HG02981 (cell line): Measurements from ENCODE around the gene SMYD3.

Experiments
- ATAC-seq: cut with Tn5 transposase; IDR thresholded peaks from one replicate; pipeline ENCODE4 v1.9.1; 2021; ENCODE audit warnings: mild to moderate bottlenecking, moderate library complexity; ENCODE audit not compliant: unreplicated experiment

SMYD3 gene

GRCh38 chr1:246418565-246419312 lies 88.3 kb downstream of the SMYD3 start:
- ATAC-seq, result no peak

- peak; percentile 56 for ATAC-seq
Observed at GRCh38 chr1:246417813-246418564, 89.1 kb downstream of the SMYD3 start.

GRCh38 chr1:246417152-246417812 lies 89.8 kb downstream of the SMYD3 start:
- peak; percentile 18 for ATAC-seq

GRCh38 chr1:246416261-246416660 lies 90.8 kb downstream of the SMYD3 start:
- ATAC-seq, result no peak

- no peak for ATAC-seq
Observed at GRCh38 chr1:246415028-246415427, 92.1 kb downstream of the SMYD3 start.

GRCh38 chr1:246413430-246413829 lies 93.6 kb downstream of the SMYD3 start:
- no peak for ATAC-seq

- no peak for ATAC-seq
Observed at GRCh38 chr1:246404078-246404477, 103.0 kb downstream of the SMYD3 start.

- no peak for ATAC-seq
Observed at GRCh38 chr1:246398126-246398813, 108.8 kb downstream of the SMYD3 start.

GRCh38 chr1:246397046-246397445 lies 110.0 kb downstream of the SMYD3 start:
- no peak for ATAC-seq

GRCh38 chr1:246396322-246396721 lies 110.8 kb downstream of the SMYD3 start:
- no peak for ATAC-seq

GRCh38 chr1:246394121-246394520 lies 113.0 kb downstream of the SMYD3 start:
- ATAC-seq, result no peak

GRCh38 chr1:246390855-246391254 lies 116.2 kb downstream of the SMYD3 start:
- ATAC-seq, result no peak

- no peak for ATAC-seq
Observed at GRCh38 chr1:246384616-246385015, 122.5 kb downstream of the SMYD3 start.

- ATAC-seq, result no peak
Observed at GRCh38 chr1:246383791-246384190, 123.3 kb downstream of the SMYD3 start.

- no peak for ATAC-seq
Observed at GRCh38 chr1:246383239-246383589, 123.9 kb downstream of the SMYD3 start.

- no peak for ATAC-seq
Observed at GRCh38 chr1:246382589-246383238, 124.4 kb downstream of the SMYD3 start.

- no peak for ATAC-seq
Observed at GRCh38 chr1:246381452-246381851, 125.6 kb downstream of the SMYD3 start.

GRCh38 chr1:246377625-246378153 lies 129.4 kb downstream of the SMYD3 start:
- ATAC-seq, result no peak

GRCh38 chr1:246373828-246374569 lies 133.1 kb downstream of the SMYD3 start:
- ATAC-seq, result no peak

GRCh38 chr1:246372559-246372958 lies 134.5 kb downstream of the SMYD3 start:
- no peak for ATAC-seq
